ENCODE results near the gene BMP8A.
"Not testable (repeated sequence)": the region's sequence is repeated elsewhere in the genome, so short reads cannot be mapped to it uniquely, and the experiment has no call there.

Gene BMP8A

GRCh38 chr1:39483276-39483675, 8.2 kb upstream of the BMP8A start:
- DNase-seq (ENCODE audit: low spot score), result no peak

- no peak for DNase-seq (ENCODE audit: low spot score)
Observed at GRCh38 chr1:39484564-39484963, 6.9 kb upstream of the BMP8A start.

GRCh38 chr1:39485046-39485803, 6.2 kb upstream of the BMP8A start:
- no peak for DNase-seq (ENCODE audit: low spot score)

- DNase-seq (ENCODE audit: low spot score), result no peak
Observed at GRCh38 chr1:39488012-39488545, 3.4 kb upstream of the BMP8A start.

- no peak for DNase-seq (ENCODE audit: low spot score)
Observed at GRCh38 chr1:39488793-39489566, 2.5 kb upstream of the BMP8A start.

GRCh38 chr1:39489567-39490239, 1.7 kb upstream of the BMP8A start:
- no peak for DNase-seq (ENCODE audit: low spot score)

GRCh38 chr1:39490596-39491145, 765 bp upstream of the BMP8A start:
- no peak for DNase-seq (ENCODE audit: low spot score)

GRCh38 chr1:39492118-39493042, 944 bp downstream of the BMP8A start:
- DNase-seq (ENCODE audit: low spot score), result not testable (repeated sequence)

GRCh38 chr1:39493043-39493810, 1.8 kb downstream of the BMP8A start:
- DNase-seq (ENCODE audit: low spot score), result not testable (repeated sequence)

GRCh38 chr1:39494671-39495410, 3.4 kb downstream of the BMP8A start:
- DNase-seq (ENCODE audit: low spot score), result no peak

- DNase-seq (ENCODE audit: low spot score), result not testable (repeated sequence)
Observed at GRCh38 chr1:39496520-39496919, 5.1 kb downstream of the BMP8A start.

GRCh38 chr1:39497585-39497984, 6.1 kb downstream of the BMP8A start:
- no peak for DNase-seq (ENCODE audit: low spot score)

- DNase-seq (ENCODE audit: low spot score), result not testable (repeated sequence)
Observed at GRCh38 chr1:39498096-39498710, 6.8 kb downstream of the BMP8A start.

GRCh38 chr1:39498821-39499220, 7.4 kb downstream of the BMP8A start:
- not testable (repeated sequence) for DNase-seq (ENCODE audit: low spot score)

- DNase-seq (ENCODE audit: low spot score), result no peak
Observed at GRCh38 chr1:39499668-39500067, 8.2 kb downstream of the BMP8A start.

- DNase-seq (ENCODE audit: low spot score), result no peak
Observed at GRCh38 chr1:39500862-39501389, 9.5 kb downstream of the BMP8A start.

- no peak for DNase-seq (ENCODE audit: low spot score)
Observed at GRCh38 chr1:39501666-39502065, 10.2 kb downstream of the BMP8A start.

GRCh38 chr1:39504436-39504835, 13.0 kb downstream of the BMP8A start:
- DNase-seq (ENCODE audit: low spot score), result not testable (repeated sequence)

- no peak for DNase-seq (ENCODE audit: low spot score)
Observed at GRCh38 chr1:39505289-39505688, 13.9 kb downstream of the BMP8A start.

Measured in LoVo (cell line).